Mesenchymal stem cell (in vitro differentiated cells and primary cell): ENCODE results near the gene RAE1.
"Not testable (repeated sequence)": the region's sequence is repeated elsewhere in the genome, so short reads cannot be mapped to it uniquely, and the experiment has no call there.

ENCODE experiments used
- DNase-seq: peaks from one replicate; pipeline ENCODE4 v3.0.0-alpha.2; 2013
- H2AFZ ChIP-seq: one replicate; pipeline ENCODE4 v1.6.1; 2013; ENCODE audit warnings: low read depth, mild to moderate bottlenecking, control low read depth, inconsistent platforms, low read length, moderate library complexity
- H2AK5ac ChIP-seq: 2 replicates; pipeline ENCODE4 v1.6.1; 2013; ENCODE audit warnings: low read length, moderate library complexity, mild to moderate bottlenecking, inconsistent platforms; ENCODE audit not compliant: severe bottlenecking
- H2BK120ac ChIP-seq: one replicate; pipeline ENCODE4 v1.6.1; 2013; ENCODE audit warnings: low read depth, mild to moderate bottlenecking, inconsistent platforms, low read length, moderate library complexity
- H2BK12ac ChIP-seq, 2 experiments: one replicate each; pipeline ENCODE4 v1.6.1; 2013; ENCODE audit warnings: inconsistent platforms in 2 of 2, low read length in 2 of 2, mild to moderate bottlenecking in 2 of 2, moderate library complexity in 2 of 2, control low read depth in 1 of 2
- H2BK15ac ChIP-seq: one replicate; pipeline ENCODE4 v1.6.1; 2013; ENCODE audit warnings: mild to moderate bottlenecking, low read depth, inconsistent platforms; ENCODE audit not compliant: poor library complexity, severe bottlenecking
- H2BK5ac ChIP-seq: 2 replicates; pipeline ENCODE4 v1.6.1; 2013; ENCODE audit warnings: low read depth, mild to moderate bottlenecking, low read length, control low read depth, inconsistent platforms; ENCODE audit not compliant: poor library complexity, severe bottlenecking
- H3K14ac ChIP-seq, 2 experiments: one replicate each; pipeline ENCODE4 v1.6.1; 2013; ENCODE audit warnings: inconsistent platforms in 2 of 2, low read length in 2 of 2, control low read depth in 1 of 2, mild to moderate bottlenecking in 1 of 2, moderate library complexity in 1 of 2
- H3K18ac ChIP-seq, 2 experiments: one replicate each; pipeline ENCODE4 v1.6.1; 2013; ENCODE audit warnings: inconsistent platforms in 2 of 2, low read length in 2 of 2, control low read depth in 1 of 2, low read depth in 1 of 2, mild to moderate bottlenecking in 1 of 2
- H3K23ac ChIP-seq, 2 experiments: one replicate each; pipeline ENCODE4 v1.6.1; 2013; ENCODE audit warnings: inconsistent platforms in 2 of 2, low read length in 2 of 2, mild to moderate bottlenecking in 2 of 2, moderate library complexity in 2 of 2, control low read depth in 1 of 2
- H3K27ac ChIP-seq: 2 replicates; pipeline ENCODE4 v1.5.1; 2013; ENCODE audit warnings: mild to moderate bottlenecking, moderate library complexity, low read length, control low read depth, inconsistent platforms; ENCODE audit not compliant: poor library complexity, severe bottlenecking
- H3K27me3 ChIP-seq, 2 experiments: 2 replicates each; pipeline versions ENCODE4 v1.6.1 to v1.7.0; 2013; ENCODE audit warnings: low read length in 2 of 2, mild to moderate bottlenecking in 2 of 2, moderate library complexity in 2 of 2, control low read depth in 1 of 2, inconsistent platforms in 1 of 2; ENCODE audit not compliant: control insufficient read depth in 1 of 2, insufficient read depth in 1 of 2
- H3K36me3 ChIP-seq, 2 experiments: 2 replicates each; pipeline versions ENCODE4 v1.6.1 to v1.7.0; 2013; ENCODE audit warnings: low read length in 2 of 2, control low read depth in 1 of 2, inconsistent platforms in 1 of 2, low read depth in 1 of 2, mild to moderate bottlenecking in 1 of 2; ENCODE audit not compliant: insufficient read depth in 2 of 2, control insufficient read depth in 1 of 2
- H3K4ac ChIP-seq, 2 experiments: one replicate each; pipeline ENCODE4 v1.6.1; 2013; ENCODE audit warnings: inconsistent platforms in 2 of 2, low read length in 2 of 2, mild to moderate bottlenecking in 2 of 2, moderate library complexity in 2 of 2, control low read depth in 1 of 2, low read depth in 1 of 2
- H3K4me1 ChIP-seq: 2 replicates; pipeline ENCODE4 v1.6.1; 2013; ENCODE audit warnings: low read depth, low read length, control low read depth; ENCODE audit not compliant: control insufficient read depth, insufficient read depth
- H3K4me2 ChIP-seq: 2 replicates; pipeline ENCODE4 v1.6.1; 2013; ENCODE audit warnings: low read length, mild to moderate bottlenecking, inconsistent platforms; ENCODE audit not compliant: poor library complexity, severe bottlenecking
- H3K4me3 ChIP-seq, 2 experiments: 2 replicates each; pipeline versions ENCODE4 v1.5.1 to v1.7.0; 2013; ENCODE audit warnings: low read length in 2 of 2, mild to moderate bottlenecking in 2 of 2, control low read depth in 1 of 2, low read depth in 1 of 2; ENCODE audit not compliant: insufficient read depth in 1 of 2
- H3K79me1 ChIP-seq: replicated peaks from 2 replicates; pipeline ENCODE4 v1.6.1; 2013; ENCODE audit warnings: mild to moderate bottlenecking, control low read depth, low read length, inconsistent platforms; ENCODE audit not compliant: poor library complexity, severe bottlenecking
- H3K9ac ChIP-seq: 2 replicates; pipeline ENCODE4 v1.7.0; 2013; ENCODE audit warnings: mild to moderate bottlenecking, low read length, moderate library complexity
- H3K9me3 ChIP-seq: 2 replicates; pipeline ENCODE4 v1.7.0; 2013; ENCODE audit warnings: mild to moderate bottlenecking, low read length; ENCODE audit not compliant: control insufficient read depth
- H4K8ac ChIP-seq: one replicate; pipeline ENCODE4 v1.6.1; 2013; ENCODE audit warnings: inconsistent platforms, mild to moderate bottlenecking, low read length, moderate library complexity
- H4K91ac ChIP-seq: one replicate; pipeline ENCODE4 v1.6.1; 2013; ENCODE audit warnings: mild to moderate bottlenecking, low read length, inconsistent platforms
- WGBS: methylation state at CpG from one replicate; pipeline ENCODE4 v1.1.7; 2013; ENCODE audit warnings: mixed read lengths; 5-methylcytosine and 5-hydroxymethylcytosine counted together

The RAE1 gene

GRCh38 chr20:57350726-57351041 lies 371 bp upstream of the RAE1 start:
- H3K4me3 ChIP-seq = peak overlapping the region; percentile 85 to 100
- peak overlapping the region; percentile 40 for H3K27ac ChIP-seq
- H3K79me1 ChIP-seq = peaks cover 10% of the 10 kb centered on the region

DNA sequence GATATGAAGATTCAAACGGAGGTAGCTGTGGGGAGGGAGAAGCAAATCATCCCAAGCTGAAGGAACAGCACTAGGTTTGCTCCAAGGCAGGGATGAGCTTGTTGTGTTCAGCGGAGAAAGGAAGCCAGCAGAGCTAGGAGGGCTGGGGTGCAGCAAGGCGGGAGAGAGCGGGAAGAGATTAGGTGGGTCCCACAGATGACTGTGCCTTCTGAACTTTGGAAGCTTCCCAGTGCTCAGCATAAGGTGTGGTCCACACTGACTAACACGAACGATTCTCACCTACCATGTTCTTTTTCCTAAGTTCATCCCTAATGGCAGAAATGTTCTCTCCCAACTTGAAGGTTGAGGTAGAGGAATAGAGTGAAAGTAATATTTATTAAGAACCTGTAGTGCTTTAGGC lies 1.2 kb downstream of the RAE1 start:
- peak overlapping the region; percentile 94 for H3K4me2 ChIP-seq
- no peaks in the 10 kb centered on the region for H3K9me3 ChIP-seq
- no peak overlapping the region for H2BK15ac ChIP-seq
- no peak for DNase-seq
- peaks cover 19% of the 10 kb centered on the region for H3K79me1 ChIP-seq
- H3K14ac ChIP-seq = no peak overlapping the region
- H2AK5ac ChIP-seq = no peak overlapping the region
- no peak overlapping the region for H3K27ac ChIP-seq
- peak overlapping the region; percentile 18 for H4K91ac ChIP-seq
- no peak overlapping the region for H2BK12ac ChIP-seq
- peak overlapping the region; percentile 100 for H3K9ac ChIP-seq
- no peak overlapping the region for H2BK120ac ChIP-seq
- no peak overlapping the region for H3K23ac ChIP-seq
- H4K8ac ChIP-seq = no peak overlapping the region
- WGBS = 90% methylated on average over 6 of the region's 6 CpGs
- H3K36me3 ChIP-seq = peaks cover 0 to 9% of the 10 kb centered on the region in 2 experiments
- no peak overlapping the region for H2AFZ ChIP-seq
- H3K4me3 ChIP-seq = peak overlapping the region in 1 of 2 experiments; percentile 100
- no peak overlapping the region for H3K18ac ChIP-seq
- no peak overlapping the region for H3K4ac ChIP-seq
- H3K27me3 ChIP-seq = no peaks in the 10 kb centered on the region
- peaks cover 5% of the 10 kb centered on the region for H3K4me1 ChIP-seq
- no peak overlapping the region for H2BK5ac ChIP-seq

More at GRCh38 chr20:57350726-57351041, 371 bp upstream of the RAE1 start:
- not testable (repeated sequence) for H3K4me1 ChIP-seq, DNase-seq, H3K36me3 ChIP-seq, H3K27me3 ChIP-seq, H3K18ac ChIP-seq, H2BK120ac ChIP-seq, H2BK15ac ChIP-seq, H2AFZ ChIP-seq, H3K14ac ChIP-seq, H3K23ac ChIP-seq, H2AK5ac ChIP-seq, H3K9me3 ChIP-seq, H2BK12ac ChIP-seq, H3K4ac ChIP-seq, H2BK5ac ChIP-seq
- WGBS = 0% methylated on average over 2 of the region's 24 CpGs
- peak overlapping the region; percentile 50 for H3K4me2 ChIP-seq
- peak overlapping the region; percentile 100 for H3K9ac ChIP-seq
- H4K8ac ChIP-seq = peak overlapping the region; percentile 84
- peak overlapping the region; percentile 52 for H4K91ac ChIP-seq

GRCh38 chr20:57353351-57353750 lies 2.3 kb downstream of the RAE1 start:
- Histone ChIP-seq H4K8ac (no peak overlapping the region), H2AK5ac (no peak overlapping the region), H3K9me3 (no peaks in the 10 kb centered on the region), H3K27me3 (no peaks in the 10 kb centered on the region), H3K23ac (no peak overlapping the region), H2BK12ac (no peak overlapping the region), H3K79me1 (peaks cover 19% of the 10 kb centered on the region), H3K14ac (no peak overlapping the region), H2AFZ (no peak overlapping the region), H3K4ac (no peak overlapping the region), H2BK120ac (no peak overlapping the region), H2BK15ac (no peak overlapping the region), H3K9ac (no peak overlapping the region), H3K4me1 (peaks cover 5% of the 10 kb centered on the region), H3K27ac (no peak overlapping the region), H4K91ac (no peak overlapping the region), H3K4me3 (no peak overlapping the region), H3K4me2 (no peak overlapping the region), H3K18ac (no peak overlapping the region), H3K36me3 (peaks cover 0 to 9% of the 10 kb centered on the region in 2 experiments), H2BK5ac (no peak overlapping the region)
- DNase-seq = no peak
- 97% methylated on average over 9 of the region's 9 CpGs for WGBS

DNA sequence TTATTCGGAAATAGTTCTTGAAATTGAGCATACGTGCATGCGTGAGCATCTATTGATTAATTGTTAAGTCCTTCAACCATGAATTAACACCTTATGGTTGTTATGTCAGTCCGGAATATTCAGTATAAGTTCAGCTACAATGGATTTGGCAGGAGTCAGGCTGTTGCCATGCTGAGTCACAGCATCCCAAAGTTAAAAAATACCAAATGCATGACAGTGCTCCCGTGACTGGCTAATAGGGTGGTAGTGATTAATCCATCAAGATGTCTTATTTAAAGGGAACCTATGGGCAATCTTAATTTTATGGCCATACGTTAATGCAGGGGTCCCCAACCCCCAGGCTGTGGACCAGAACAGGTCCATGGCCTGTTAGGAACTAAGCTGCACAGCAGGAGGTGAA lies 10.5 kb downstream of the RAE1 start:
- Histone ChIP-seq H3K14ac (no peak overlapping the region), H3K4ac (no peak overlapping the region), H3K79me1 (peaks cover 32% of the 10 kb centered on the region), H3K36me3 (peaks cover 28 to 46% of the 10 kb centered on the region in 2 experiments), H3K4me3 (peak overlapping the region in 1 of 2 experiments; percentile 50), H2BK120ac (no peak overlapping the region), H2AFZ (no peak overlapping the region), H3K18ac (no peak overlapping the region), H2BK5ac (no peak overlapping the region), H2BK15ac (no peak overlapping the region), H3K4me1 (peaks cover 2% of the 10 kb centered on the region), H3K4me2 (no peak overlapping the region), H4K8ac (no peak overlapping the region), H3K9me3 (no peaks in the 10 kb centered on the region), H2AK5ac (no peak overlapping the region), H3K9ac (no peak overlapping the region), H3K27ac (peak overlapping the region; percentile 54), H2BK12ac (no peak overlapping the region), H4K91ac (no peak overlapping the region), H3K27me3 (no peaks in the 10 kb centered on the region), H3K23ac (no peak overlapping the region)
- DNase-seq = peak; percentile 52
- 65% methylated on average over 6 of the region's 6 CpGs for WGBS
